ENCODE results near the gene AP5S1.
"Not testable (repeated sequence)": the region's sequence is repeated elsewhere in the genome, so short reads cannot be mapped to it uniquely, and the experiment has no call there.

The AP5S1 gene

DNA sequence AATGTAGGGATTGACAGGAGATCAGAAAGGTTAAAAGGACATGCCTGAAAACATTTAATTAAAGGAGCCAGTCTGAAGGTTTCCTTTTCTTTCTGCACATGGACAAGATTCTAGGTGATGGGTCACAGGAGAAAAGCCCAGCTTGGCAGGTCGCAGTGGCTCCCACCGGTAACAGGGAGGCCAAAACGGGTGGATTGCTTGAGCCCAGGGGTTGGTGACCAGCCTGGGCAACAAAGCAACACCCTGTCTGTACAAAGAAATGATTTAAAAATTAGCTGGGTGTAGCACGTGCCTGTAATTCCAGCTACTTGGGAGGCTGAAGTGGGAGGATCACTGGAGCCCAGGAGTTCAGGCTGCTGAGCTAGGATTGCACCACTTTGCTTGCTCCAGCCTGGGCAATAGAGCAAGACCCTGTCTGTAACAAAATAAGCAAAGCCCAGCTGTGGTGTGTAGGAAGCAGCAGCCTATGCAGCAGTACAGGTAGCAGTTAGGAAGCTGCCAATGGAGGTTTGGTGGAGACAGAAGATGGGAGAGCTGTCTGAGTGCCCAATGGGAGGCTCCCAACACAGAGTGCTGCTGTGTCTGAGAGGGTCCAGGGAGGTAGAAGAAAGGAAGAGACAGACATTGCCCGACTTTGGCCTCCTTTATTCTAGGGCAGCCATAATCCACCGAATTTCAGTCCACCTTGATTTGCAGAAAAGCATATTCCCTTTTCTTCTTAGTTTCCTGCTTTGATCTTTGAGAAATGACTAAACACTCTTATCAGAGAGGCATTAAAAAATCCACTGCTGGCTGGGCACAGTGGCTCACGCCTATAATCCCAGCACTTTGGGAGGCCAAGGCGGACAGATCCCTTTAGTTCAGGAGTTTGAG, 7.1 kb upstream of the AP5S1 start:
- DNase-seq = no peak

GRCh38 chr20:3813848-3814581, 6.3 kb upstream of the AP5S1 start:
- no peak for DNase-seq

DNA sequence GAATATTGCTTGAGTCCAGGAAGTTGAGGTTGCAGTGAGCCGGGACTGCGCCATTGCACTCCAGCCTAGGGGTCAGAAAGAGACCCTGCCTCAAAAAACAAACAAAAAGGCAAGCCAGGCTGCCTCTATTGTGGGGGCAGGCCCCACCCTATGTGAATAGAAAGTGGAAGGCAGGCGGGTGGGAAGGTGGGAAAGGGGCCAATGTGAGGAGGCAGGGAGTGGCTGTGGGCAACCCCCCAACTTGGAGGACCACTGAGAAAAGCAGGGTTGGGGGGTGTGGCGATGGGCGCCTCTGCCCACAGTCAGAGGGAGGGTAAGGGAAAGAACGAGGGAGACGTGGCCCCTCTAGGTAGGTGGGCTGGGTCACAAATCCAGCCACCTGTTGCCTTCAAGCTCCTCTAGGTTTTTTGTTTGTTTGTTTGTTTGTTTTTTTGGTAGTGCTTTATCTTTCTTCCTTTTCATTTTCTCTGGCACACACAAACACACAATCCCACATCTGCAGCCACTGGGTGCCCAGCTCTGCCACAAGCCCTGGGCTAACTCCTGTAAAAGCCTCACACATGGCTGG, 5.3 kb upstream of the AP5S1 start:
- DNase-seq = no peak

- no peak for DNase-seq
Measured at GRCh38 chr20:3815703-3816315, 4.5 kb upstream of the AP5S1 start.

- no peak for DNase-seq
Measured at GRCh38 chr20:3818155-3819151, 1.9 kb upstream of the AP5S1 start.

DNA sequence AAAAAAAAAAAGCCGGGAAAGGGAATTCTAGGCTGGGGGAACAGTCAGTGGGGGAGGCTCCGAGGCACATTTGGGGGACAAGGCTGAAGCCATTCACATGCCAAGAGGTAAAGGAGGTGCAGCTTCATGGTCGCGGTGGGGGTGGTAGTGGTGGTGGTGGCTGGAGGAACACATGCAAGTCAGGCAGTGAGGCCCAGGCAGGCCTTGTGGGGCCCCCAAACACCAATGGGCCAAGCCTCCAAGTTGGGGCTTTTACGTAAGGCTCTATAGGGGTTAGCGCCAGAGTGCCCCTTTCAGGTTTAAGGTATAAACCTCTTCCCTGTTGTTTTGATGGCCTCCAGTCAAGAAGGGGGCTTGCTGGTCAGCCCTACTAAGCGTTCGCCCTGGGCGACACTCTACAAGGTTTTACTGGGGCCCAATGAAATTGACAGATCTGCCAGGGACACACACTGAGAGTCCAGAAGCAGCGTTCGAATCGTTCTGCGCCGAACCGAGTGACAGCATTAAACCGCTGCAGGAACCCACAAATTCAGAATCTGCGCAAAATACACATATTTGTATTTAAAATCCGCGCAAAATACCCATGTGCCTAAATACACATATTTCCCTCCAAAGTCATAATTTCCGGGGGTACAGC, 818 bp upstream of the AP5S1 start:
- DNase-seq = no peak

GRCh38 chr20:3820901-3821727, 767 bp downstream of the AP5S1 start:
- no peak for DNase-seq

DNA sequence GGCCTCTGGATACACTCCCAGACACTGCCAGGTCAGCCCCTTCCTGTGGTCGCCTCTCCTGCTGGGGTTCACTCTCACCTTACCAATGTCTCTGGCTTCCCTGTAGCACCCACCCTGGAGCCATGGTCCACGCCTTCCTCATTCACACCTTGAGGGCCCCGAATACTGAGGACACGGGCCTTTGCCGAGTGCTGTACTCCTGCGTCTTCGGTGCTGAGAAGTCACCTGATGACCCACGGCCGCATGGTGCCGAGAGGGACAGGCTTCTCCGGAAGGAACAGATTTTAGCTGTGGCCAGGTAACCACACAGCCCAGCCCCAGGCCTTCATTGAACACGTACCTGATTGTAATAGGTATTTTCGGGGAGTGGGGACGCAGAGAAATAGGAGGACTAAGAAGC, 1.6 kb downstream of the AP5S1 start:
- no peak for DNase-seq

DNA sequence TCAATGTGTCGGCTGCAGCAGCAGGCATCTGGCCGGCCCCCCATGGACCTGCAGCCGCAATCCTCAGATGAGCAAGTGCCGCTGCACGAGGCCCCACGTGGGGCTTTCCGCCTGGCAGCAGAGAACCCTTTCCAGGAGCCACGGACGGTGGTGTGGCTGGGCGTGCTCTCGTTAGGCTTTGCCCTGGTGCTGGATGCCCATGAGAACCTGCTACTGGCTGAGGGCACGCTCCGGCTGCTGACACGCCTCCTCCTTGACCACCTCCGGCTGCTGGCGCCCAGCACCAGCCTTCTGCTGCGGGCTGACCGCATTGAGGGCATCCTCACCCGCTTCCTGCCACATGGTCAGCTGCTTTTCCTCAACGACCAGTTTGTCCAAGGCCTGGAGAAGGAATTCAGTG, 3.5 kb downstream of the AP5S1 start:
- DNase-seq = no peak

GRCh38 chr20:3825526-3825925, 5.2 kb downstream of the AP5S1 start:
- no peak for DNase-seq

GRCh38 chr20:3826420-3826819, 6.1 kb downstream of the AP5S1 start:
- no peak for DNase-seq

DNA sequence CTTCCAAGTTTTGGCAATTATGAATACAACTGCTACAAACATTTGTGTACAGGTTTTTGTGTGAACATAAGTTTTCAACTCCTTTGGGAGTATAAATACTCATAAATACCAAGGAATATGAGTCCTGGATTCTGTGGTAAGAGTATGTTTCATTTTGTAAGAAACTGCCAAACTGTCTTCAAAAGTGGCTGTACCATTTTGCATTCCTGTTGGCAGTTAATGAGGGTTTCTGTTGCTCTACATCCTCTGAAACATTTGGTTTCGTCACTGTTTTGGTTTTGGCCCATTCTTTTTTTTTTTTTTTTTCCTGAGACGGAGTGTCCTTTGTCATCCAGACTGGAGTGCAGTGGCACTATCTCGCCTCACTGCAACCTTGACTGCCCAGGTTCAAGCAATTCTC, 8.5 kb downstream of the AP5S1 start:
- no peak for DNase-seq

DNA sequence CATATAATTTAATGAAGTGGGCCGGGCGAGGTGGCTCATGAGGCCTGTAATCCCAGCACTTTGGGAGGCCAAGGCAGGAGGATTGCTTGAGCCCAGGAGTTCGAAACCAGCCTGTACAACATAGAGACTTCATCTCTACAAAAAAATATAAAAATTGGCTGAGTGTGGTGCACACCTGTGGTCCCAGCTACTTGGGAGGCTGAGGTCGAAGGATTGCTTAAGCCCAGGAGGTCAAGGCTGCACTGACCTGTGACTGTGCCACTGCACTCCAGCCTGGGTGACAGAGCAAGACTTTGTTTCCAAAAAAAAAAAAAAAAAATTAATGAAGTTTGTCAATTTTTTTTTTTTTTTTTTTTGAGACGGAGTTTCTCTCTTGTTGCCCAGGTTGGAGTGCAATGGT, 9.5 kb downstream of the AP5S1 start:
- DNase-seq = not testable (repeated sequence)

DNA sequence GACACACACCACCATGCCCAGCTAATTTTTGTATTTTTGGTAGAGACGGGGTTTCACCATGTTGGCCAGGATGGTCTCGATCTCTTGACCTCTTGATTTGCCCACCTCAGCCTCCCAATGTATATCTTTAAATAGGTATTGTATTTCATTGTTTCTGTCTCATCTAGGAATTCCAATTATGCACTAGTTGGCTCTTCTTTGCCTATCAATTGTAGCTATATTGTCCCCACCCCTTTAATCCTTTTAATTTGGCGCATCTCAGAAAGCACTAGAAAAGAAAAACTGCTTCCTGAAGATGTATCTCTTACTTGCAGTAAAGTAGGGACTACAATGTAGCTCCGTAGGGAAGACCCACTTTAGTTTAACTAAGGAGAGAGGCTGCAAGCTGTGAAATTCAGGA, 15.8 kb downstream of the AP5S1 start:
- DNase-seq = no peak

- DNase-seq = no peak
Measured at GRCh38 chr20:3839328-3839727, 19.0 kb downstream of the AP5S1 start.

DNA sequence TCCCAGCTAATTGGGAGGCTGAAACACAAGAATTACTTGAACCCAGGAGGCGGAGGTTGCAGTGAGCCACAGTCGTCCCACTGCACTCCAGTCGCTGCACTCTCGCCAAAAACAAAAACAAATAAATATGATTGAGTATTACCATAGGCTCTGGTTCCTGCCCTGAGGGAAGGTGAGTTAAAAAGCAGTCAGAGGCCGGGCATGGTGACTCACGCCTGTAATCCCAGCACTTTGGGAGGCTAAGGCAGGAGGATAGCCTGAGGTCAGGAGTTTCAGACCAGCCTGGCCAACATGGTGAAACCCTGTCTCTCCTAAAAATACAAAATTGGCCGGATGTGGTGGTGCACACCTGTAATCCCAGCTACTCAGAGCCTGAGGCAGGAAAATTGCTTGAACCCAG, 19.9 kb downstream of the AP5S1 start:
- DNase-seq = not testable (repeated sequence)

GRCh38 chr20:3842348-3842930, 22.1 kb downstream of the AP5S1 start:
- no peak for DNase-seq

GRCh38 chr20:3843490-3843889, 23.1 kb downstream of the AP5S1 start:
- no peak for DNase-seq

DNA sequence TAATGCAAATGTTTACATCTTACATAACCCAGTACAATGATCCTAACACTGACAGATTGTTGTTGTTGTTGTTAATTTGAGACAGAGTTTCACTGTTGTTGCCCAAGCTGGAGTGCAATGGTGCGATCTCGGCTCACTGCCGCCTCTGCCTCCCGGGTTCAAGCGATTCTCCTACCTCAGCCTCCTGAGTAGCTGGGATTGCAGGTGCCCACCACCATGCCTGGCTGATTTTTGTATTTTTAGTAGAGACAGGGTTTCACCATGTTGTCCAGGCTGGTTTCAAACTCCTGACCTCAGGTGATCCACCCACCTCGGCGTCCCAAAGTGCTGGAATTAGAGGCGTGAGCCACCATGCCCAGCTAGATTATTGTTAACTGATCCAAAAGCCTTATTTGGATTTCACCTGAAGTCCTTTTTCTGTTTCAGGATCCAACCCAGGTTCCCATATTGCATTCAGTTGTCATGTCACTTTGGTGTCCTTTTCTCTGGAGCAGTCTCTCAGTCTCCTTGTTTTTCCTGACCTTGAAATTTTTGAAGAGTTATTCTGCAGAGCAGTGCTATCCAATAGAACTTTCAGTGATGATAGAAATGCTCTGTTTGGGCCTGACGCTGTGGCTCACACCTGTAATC, 23.8 kb downstream of the AP5S1 start:
- DNase-seq = not testable (repeated sequence)

DNA sequence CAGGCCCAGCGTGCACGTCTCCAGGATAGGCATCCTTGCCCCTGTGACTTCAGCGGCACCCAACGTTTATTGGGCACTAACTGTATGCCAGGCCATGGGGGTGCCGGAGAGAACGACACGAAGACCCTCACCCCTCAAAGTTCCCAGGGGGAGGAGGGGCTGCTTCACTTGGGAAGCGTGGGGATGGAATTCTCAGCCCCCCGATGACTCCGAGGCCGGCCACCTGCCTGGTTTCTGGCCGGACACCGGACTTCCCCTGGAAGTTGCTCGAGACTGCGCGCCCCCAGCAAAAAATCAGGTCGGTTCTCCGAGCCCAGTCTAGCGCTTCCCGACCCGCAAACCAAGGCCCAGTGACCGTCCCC, 26.0 kb downstream of the AP5S1 start:
- no peak for DNase-seq
